AG04449 (cell line): ENCODE results near the gene SZT2.

Experiments
- CTCF ChIA-PET: fragments of 350-600 bp; formaldehyde crosslinking; extraction: SDS; loops from one replicate; lab custom pipeline; 2021; ENCODE audit warnings: antibody characterized with exemption; lab: Yijun Ruan, JAX
- POLR2A ChIA-PET: fragments of 400-600, 350-600 bp; formaldehyde crosslinking; extraction: SDS; loops from one replicate; lab custom pipeline; 2020; ENCODE audit warnings: antibody characterized with exemption, inconsistent platforms; lab: Yijun Ruan, JAX
- DNase-seq: peaks from one replicate; pipeline ENCODE4 v3.0.0-alpha.2; 2010; ENCODE audit warnings: low read depth, low spot score
- H3K4me3 ChIP-seq: 2 replicates; pipeline ENCODE4 v1.5.1; 2011; ENCODE audit warnings: low read depth, mild to moderate bottlenecking, control low read depth, low read length
- CTCF ChIP-seq: IDR thresholded peaks from one replicate; pipeline ENCODE4 v1.5.1; 2011; ENCODE audit warnings: mild to moderate bottlenecking, moderate library complexity, low read length, control low read depth, inconsistent platforms; ENCODE audit not compliant: insufficient read depth; ENCODE audit errors: missing control alignments

SZT2 gene

GRCh38 chr1:43377831-43378230 lies 11.9 kb upstream of the SZT2 start:
- TF ChIP-seq CTCF, result no peak
- ChIA-PET POLR2A (interaction anchor here (1.4 to 2.6 kb wide), 2 partner anchors 10 to 11 kb away, joined by 7 to 8 read pairs; partner anchors contain the start of genes ELOVL1, MED8 and SZT2), CTCF (interaction anchor here (0.7 to 3.2 kb wide), 7 partner anchors 10 to 152 kb away, joined by 3 to 18 read pairs (median 4); partner anchors contain the start of gene ELOVL1)
- H3K4me3 ChIP-seq, result no peak overlapping the region
- no peak for DNase-seq

GRCh38 chr1:43379476-43379875 lies 10.2 kb upstream of the SZT2 start:
- no peak for TF ChIP-seq CTCF
- no peak overlapping the region for H3K4me3 ChIP-seq
- DNase-seq, result no peak
- ChIA-PET CTCF (interaction anchor here (1.7 kb wide), 1 partner anchor 136 kb away, joined by 4 read pairs; no protein-coding TSS in a partner anchor), POLR2A (interaction anchor here (2.6 kb wide), 1 partner anchor 11 kb away, joined by 7 read pairs; the partner anchor contains the start of gene ELOVL1)

GRCh38 chr1:43381612-43382011 lies 8.1 kb upstream of the SZT2 start:
- no peak for DNase-seq
- POLR2A ChIA-PET, result interaction anchor here (0.6 to 2.3 kb wide), 2 partner anchors 13 to 151 kb away, joined by 3 to 10 read pairs; partner anchors contain the start of gene ELOVL1
- CTCF ChIA-PET, result interaction anchor here (0.9 to 1.2 kb wide), 2 partner anchors 8 to 155 kb away, joined by 3 read pairs; no protein-coding TSS in a partner anchor
- TF ChIP-seq CTCF, result no peak
- no peak overlapping the region for H3K4me3 ChIP-seq

DNA sequence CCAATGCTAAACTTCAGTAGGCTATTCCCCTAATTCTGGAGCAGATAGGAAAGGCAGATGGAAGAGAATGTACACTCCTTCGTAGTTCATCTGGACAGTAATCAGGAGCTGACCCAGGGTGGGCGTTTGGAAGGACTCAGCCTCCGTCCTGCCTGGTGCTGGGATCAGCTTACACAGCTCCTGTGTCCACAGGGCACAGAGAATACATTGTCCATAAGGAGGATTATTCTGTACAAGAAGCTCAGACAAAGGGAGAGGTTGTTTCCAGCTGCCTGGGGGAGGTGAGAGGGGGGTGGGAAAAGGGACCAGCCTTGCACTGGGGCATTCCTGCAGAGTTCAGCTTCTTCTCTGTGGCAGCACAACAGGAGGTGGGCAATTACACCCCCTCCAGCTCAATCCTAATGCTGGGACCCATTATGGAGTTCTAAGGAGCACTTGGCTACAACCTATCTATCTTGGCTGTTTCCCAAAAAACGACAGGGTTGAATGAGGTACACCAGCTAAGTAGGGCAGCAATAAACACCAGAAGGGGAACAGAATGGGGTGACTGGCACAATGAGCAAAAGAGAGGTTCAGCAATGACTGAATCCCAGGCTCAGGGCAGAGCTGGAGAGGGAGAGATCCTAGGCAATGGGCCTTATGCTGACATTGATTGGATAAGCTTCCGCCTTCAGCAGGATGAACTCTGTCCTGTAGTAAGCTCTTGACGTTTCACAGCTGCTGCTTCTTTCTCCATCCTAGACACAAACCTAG lies 7.5 kb upstream of the SZT2 start:
- no peak overlapping the region for H3K4me3 ChIP-seq
- TF ChIP-seq CTCF, result no peak
- DNase-seq, result no peak
- CTCF ChIA-PET, result interaction anchor here (0.9 to 1.6 kb wide), 4 partner anchors 8 to 155 kb away, joined by 3 to 6 read pairs (median 4); no protein-coding TSS in a partner anchor
- POLR2A ChIA-PET, result interaction anchor here (0.6 to 2.3 kb wide), 2 partner anchors 14 to 151 kb away, joined by 3 to 10 read pairs; partner anchors contain the start of gene ELOVL1

DNA sequence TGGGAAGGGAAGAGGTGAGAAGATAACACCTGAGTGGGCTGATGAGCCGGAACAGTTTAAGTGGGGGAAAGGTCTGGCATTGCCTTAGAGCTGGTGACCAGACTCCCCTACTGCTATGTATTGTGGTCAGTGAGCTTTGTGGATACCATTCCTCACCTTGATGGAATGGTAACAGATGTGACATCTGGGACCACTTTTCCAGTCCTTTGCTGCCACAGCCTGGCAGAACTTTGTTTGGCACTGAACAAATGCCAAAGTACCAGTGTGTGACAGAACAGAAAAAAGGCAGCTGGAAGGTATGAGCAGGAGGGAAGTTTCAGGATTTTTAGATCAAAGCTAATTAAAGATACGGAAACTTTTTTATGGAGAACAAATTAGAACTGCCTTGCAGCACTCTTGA lies 6.2 kb upstream of the SZT2 start:
- TF ChIP-seq CTCF, result no peak
- ChIA-PET CTCF (interaction anchor here (1.4 to 1.8 kb wide), 4 partner anchors 31 to 157 kb away, joined by 6 to 12 read pairs (median 6); no protein-coding TSS in a partner anchor), POLR2A (interaction anchor here (2.3 kb wide), 1 partner anchor 15 kb away, joined by 10 read pairs; the partner anchor contains the start of gene ELOVL1)
- DNase-seq, result no peak
- H3K4me3 ChIP-seq, result no peak overlapping the region

DNA sequence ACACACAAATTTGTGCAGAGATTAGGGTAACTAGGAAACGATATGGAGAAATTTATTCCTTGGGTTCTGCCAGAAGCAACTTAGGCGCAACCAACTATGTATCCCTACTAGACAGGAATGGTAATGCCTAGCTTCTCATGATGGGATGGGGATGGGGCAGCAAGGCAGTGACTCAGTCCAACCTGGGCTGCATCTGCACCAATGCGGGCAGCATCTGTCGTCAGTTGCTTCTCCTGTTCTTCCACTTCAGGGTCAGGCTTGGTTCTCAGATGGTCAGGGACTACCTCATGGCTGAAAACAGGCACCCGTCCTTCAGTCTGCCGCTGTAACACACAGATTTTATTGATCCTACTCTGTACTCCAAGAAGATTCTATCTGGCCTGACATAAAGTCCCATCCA lies 3.0 kb upstream of the SZT2 start:
- ChIA-PET POLR2A (no interaction called here), CTCF (interaction anchor here (0.7 to 1.7 kb wide), 5 partner anchors 19 to 148 kb away, joined by 3 to 5 read pairs (median 3); partner anchors contain the start of gene ELOVL1)
- TF ChIP-seq CTCF, result no peak
- no peak overlapping the region for H3K4me3 ChIP-seq
- no peak for DNase-seq
